ENCODE data around the gene GPAM.

- TF ChIP-seq POLR2A (IDR thresholded peaks at IDR 0.05): no peak
- no peak for TF ChIP-seq CTCF (IDR thresholded peaks at IDR 0.05)
Measured at GRCh38 chr10:112214298-112214926, 30.8 kb upstream of the GPAM start.

All from heart left ventricle (tissue), 13 donors.